Measurements from ENCODE around the gene KCNB1. TPM values are rescaled to one million over a fixed set of nuclear protein-coding genes. Genes with fewer than 3 reads are reported as not detected.

KCNB1 gene
- total and polyA plus RNA-seq, 2 donors (not counting 1 experiment from before 2014, with no cell fraction given) = 0.12 TPM; not detected in 1

DNA sequence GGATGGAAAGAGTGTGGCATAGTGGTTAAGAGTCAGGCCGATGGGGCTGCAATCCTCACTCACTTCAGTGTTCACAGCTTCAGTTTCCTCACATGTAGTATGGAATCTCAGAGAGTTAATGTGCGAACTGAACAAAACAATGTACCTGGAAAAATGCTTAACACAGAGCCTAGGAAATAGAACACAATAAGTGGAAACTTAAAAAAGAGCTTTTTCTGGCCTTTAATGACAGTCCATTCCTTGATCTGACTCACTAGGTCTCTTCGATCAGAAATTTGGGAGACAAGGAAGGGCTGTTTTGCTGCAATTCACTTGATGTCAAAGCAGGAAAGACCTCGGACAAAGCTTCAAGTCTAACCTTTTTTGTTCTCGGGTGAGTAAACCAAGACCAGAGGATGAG, 56.1 kb downstream of the KCNB1 start:
- Histone ChIP-seq H3K4me3 (ENCODE audit: control extremely low read depth in 1 of 5, extremely low read depth in 1 of 5, insufficient read depth in 1 of 5, low read depth in 2 of 5, low read length in 4 of 5) (no peak overlapping the region), H3K9me3 (ENCODE audit: control extremely low read depth in 1 of 3, control insufficient read depth in 2 of 3, insufficient read depth in 1 of 3, low read length in 2 of 3) (no peaks in the 10 kb centered on the region), H4K20me1 (ENCODE audit: control insufficient read depth, insufficient read depth, low read length, poor library complexity, severe bottlenecking) (no peaks in the 10 kb centered on the region), H3K36me3 (replicated peaks in 1 of 2; ENCODE audit: control extremely low read depth in 1 of 2, control insufficient read depth in 1 of 2, extremely low read depth in 1 of 2, insufficient read depth in 2 of 2, low read length in 1 of 2) (no peaks in the 10 kb centered on the region), H3K4me2 (replicated peaks; ENCODE audit: low read depth, low read length, poor library complexity, severe bottlenecking) (no peak overlapping the region), H3K79me2 (ENCODE audit: control insufficient read depth, insufficient read depth, low read length) (no peaks in the 10 kb centered on the region), H3K9ac (ENCODE audit: low read length) (no peak overlapping the region), H2AFZ (ENCODE audit: insufficient read depth, low read depth, low read length, poor library complexity, severe bottlenecking) (no peak overlapping the region), H3K27ac (ENCODE audit: low read length in 2 of 2) (no peak overlapping the region), H3K4me1 (ENCODE audit: control insufficient read depth in 2 of 2, insufficient read depth in 2 of 2, low read length in 2 of 2) (no peaks in the 10 kb centered on the region), H3K27me3 (replicated peaks in 1 of 4; ENCODE audit: control extremely low read depth in 1 of 4, control insufficient read depth in 3 of 4, insufficient read depth in 4 of 4, low read length in 3 of 4) (peaks cover 0 to 24% (median 5%) of the 10 kb centered on the region in 4 experiments)
- TF ChIP-seq EZH2 (IDR thresholded peaks at IDR 0.05; ENCODE audit: borderline replicate concordance, insufficient read depth, low read depth, low read length, poor library complexity, severe bottlenecking) (no peak), CTCF (IDR thresholded peaks at IDR 0.05) (no peak)
- ATAC-seq (ENCODE audit: low read depth) = no peak
- CTCF ChIA-PET = no interaction called here
- Mint-ChIP-seq H3K27ac (no peak overlapping the region), H3K4me1 (no peaks in the 10 kb centered on the region), H3K4me3 (no peak overlapping the region), H3K9me3 (ENCODE audit: insufficient read depth) (peaks cover 3% of the 10 kb centered on the region), H3K27me3 (peaks cover 31% of the 10 kb centered on the region)
- DNase-seq = no peak
- intact Hi-C loops (cut with micrococcal nuclease) = no loop called here
- POLR2A ChIA-PET = no interaction called here
- 96% methylated on average over 2 of the region's 5 CpGs for WGBS (ENCODE audit: insufficient coverage)

DNA sequence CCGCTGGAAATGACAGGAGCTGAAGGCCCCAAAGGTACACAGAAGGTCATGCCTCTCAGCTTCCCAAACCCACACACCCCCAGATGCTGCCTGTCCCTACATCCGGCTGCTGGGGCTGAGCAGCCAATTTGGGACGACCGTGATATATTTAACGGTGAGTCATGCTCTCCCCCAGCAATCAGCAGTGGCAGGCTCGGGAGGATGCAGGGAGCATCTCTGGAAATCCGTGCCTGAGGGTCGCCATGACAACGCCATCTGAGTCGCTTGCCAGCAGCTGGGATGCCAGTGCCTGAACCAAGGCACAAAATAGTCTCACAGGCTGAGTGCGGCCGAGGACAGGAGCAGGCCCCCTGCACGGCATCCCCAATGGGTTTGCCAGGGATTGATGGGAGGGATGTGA, 57.9 kb downstream of the KCNB1 start:
- ChIA-PET POLR2A (no interaction called here), CTCF (no interaction called here)
- intact Hi-C loops (cut with micrococcal nuclease) = no loop called here

More for the DNA sequence above, 57.9 kb downstream of the KCNB1 start:
- H2AFZ ChIP-seq (ENCODE audit: insufficient read depth, low read depth, low read length, poor library complexity, severe bottlenecking) = no peak overlapping the region
- H4K20me1 ChIP-seq (ENCODE audit: control insufficient read depth, insufficient read depth, low read length, poor library complexity, severe bottlenecking) = no peaks in the 10 kb centered on the region
- Mint-ChIP-seq H3K27ac (no peak overlapping the region), H3K9me3 (ENCODE audit: insufficient read depth) (peaks cover 3% of the 10 kb centered on the region), H3K27me3 (peaks cover 35% of the 10 kb centered on the region), H3K4me1 (no peaks in the 10 kb centered on the region), H3K4me3 (no peak overlapping the region)
- no peak overlapping the region for H3K27ac ChIP-seq (ENCODE audit: low read length in 2 of 2)
- H3K4me3 ChIP-seq (ENCODE audit: control extremely low read depth in 1 of 5, extremely low read depth in 1 of 5, insufficient read depth in 1 of 5, low read depth in 2 of 5, low read length in 4 of 5) = no peak overlapping the region
- H3K4me2 ChIP-seq (replicated peaks; ENCODE audit: low read depth, low read length, poor library complexity, severe bottlenecking) = no peak overlapping the region
- H3K36me3 ChIP-seq (replicated peaks in 1 of 2; ENCODE audit: control extremely low read depth in 1 of 2, control insufficient read depth in 1 of 2, extremely low read depth in 1 of 2, insufficient read depth in 2 of 2, low read length in 1 of 2) = no peaks in the 10 kb centered on the region
- TF ChIP-seq CTCF (IDR thresholded peaks at IDR 0.05) (no peak), EZH2 (IDR thresholded peaks at IDR 0.05; ENCODE audit: borderline replicate concordance, insufficient read depth, low read depth, low read length, poor library complexity, severe bottlenecking) (no peak)
- WGBS (ENCODE audit: insufficient coverage) = 82% methylated on average over 12 of the region's 13 CpGs
- H3K9me3 ChIP-seq (ENCODE audit: control extremely low read depth in 1 of 3, control insufficient read depth in 2 of 3, insufficient read depth in 1 of 3, low read length in 2 of 3) = no peaks in the 10 kb centered on the region
- peaks cover 0 to 24% (median 1%) of the 10 kb centered on the region in 4 experiments for H3K27me3 ChIP-seq (replicated peaks in 1 of 4; ENCODE audit: control extremely low read depth in 1 of 4, control insufficient read depth in 3 of 4, insufficient read depth in 4 of 4, low read length in 3 of 4)
- H3K9ac ChIP-seq (ENCODE audit: low read length) = no peak overlapping the region
- ATAC-seq (ENCODE audit: low read depth) (no peak), DNase-seq (no peak)
- H3K4me1 ChIP-seq (ENCODE audit: control insufficient read depth in 2 of 2, insufficient read depth in 2 of 2, low read length in 2 of 2) = no peaks in the 10 kb centered on the region
- H3K79me2 ChIP-seq (ENCODE audit: control insufficient read depth, insufficient read depth, low read length) = no peaks in the 10 kb centered on the region

All from B cell (primary cell).